ENCODE data around the gene GNAO1. TPM values are rescaled to one million over a fixed set of nuclear protein-coding genes. Genes with fewer than 3 reads are reported as not detected.
A peak's percentile ranks its signal among the peaks of the same experiment; 100 is the strongest.

Gene GNAO1
- total RNA-seq, 1 donor from 2014 or later = 12.7 TPM

GRCh38 chr16:56265746-56266145 is 74.5 kb downstream of the GNAO1 start:
- no peak for DNase-seq (ENCODE audit: low spot score)

GRCh38 chr16:56266641-56267607 is 75.6 kb downstream of the GNAO1 start:
- DNase-seq (ENCODE audit: low spot score) = no peak

GRCh38 chr16:56267888-56268287 is 76.6 kb downstream of the GNAO1 start:
- DNase-seq (ENCODE audit: low spot score) = no peak

GRCh38 chr16:56268799-56269198 is 77.5 kb downstream of the GNAO1 start:
- no peak for DNase-seq (ENCODE audit: low spot score)

GRCh38 chr16:56269281-56269680 is 78.0 kb downstream of the GNAO1 start:
- no peak for DNase-seq (ENCODE audit: low spot score)

- DNase-seq (ENCODE audit: low spot score) = peak; percentile 29
Measured at GRCh38 chr16:56269811-56270684, 78.8 kb downstream of the GNAO1 start.

- no peak for DNase-seq (ENCODE audit: low spot score)
Measured at GRCh38 chr16:56270828-56271227, 79.5 kb downstream of the GNAO1 start.

- no peak for DNase-seq (ENCODE audit: low spot score)
Measured at GRCh38 chr16:56272583-56272894, 81.2 kb downstream of the GNAO1 start.

- no peak for DNase-seq (ENCODE audit: low spot score)
Measured at GRCh38 chr16:56273615-56274014, 82.3 kb downstream of the GNAO1 start.

- no peak for DNase-seq (ENCODE audit: low spot score)
Measured at GRCh38 chr16:56274369-56274768, 83.1 kb downstream of the GNAO1 start.

- DNase-seq (ENCODE audit: low spot score) = no peak
Measured at GRCh38 chr16:56275076-56275475, 83.8 kb downstream of the GNAO1 start.

GRCh38 chr16:56275801-56276200 is 84.5 kb downstream of the GNAO1 start:
- no peak for DNase-seq (ENCODE audit: low spot score)

- DNase-seq (ENCODE audit: low spot score) = no peak
Measured at GRCh38 chr16:56277075-56277474, 85.8 kb downstream of the GNAO1 start.

GRCh38 chr16:56278196-56278855 is 87.0 kb downstream of the GNAO1 start:
- DNase-seq (ENCODE audit: low spot score) = no peak

GRCh38 chr16:56279132-56279531 is 87.8 kb downstream of the GNAO1 start:
- no peak for DNase-seq (ENCODE audit: low spot score)

- DNase-seq (ENCODE audit: low spot score) = no peak
Measured at GRCh38 chr16:56279914-56280313, 88.6 kb downstream of the GNAO1 start.

- DNase-seq (ENCODE audit: low spot score) = no peak
Measured at GRCh38 chr16:56281249-56281805, 90.0 kb downstream of the GNAO1 start.

GRCh38 chr16:56282451-56282850 is 91.2 kb downstream of the GNAO1 start:
- DNase-seq (ENCODE audit: low spot score) = no peak

- DNase-seq (ENCODE audit: low spot score) = no peak
Measured at GRCh38 chr16:56284521-56284920, 93.2 kb downstream of the GNAO1 start.

GRCh38 chr16:56286809-56287208 is 95.5 kb downstream of the GNAO1 start:
- DNase-seq (ENCODE audit: low spot score) = no peak

GRCh38 chr16:56288019-56288418 is 96.7 kb downstream of the GNAO1 start:
- DNase-seq (ENCODE audit: low spot score) = no peak

- no peak for DNase-seq (ENCODE audit: low spot score)
Measured at GRCh38 chr16:56289416-56289815, 98.1 kb downstream of the GNAO1 start.

Data from mucosa of gallbladder (tissue), 1 donor.